ENCODE results near the gene MCUB.

The MCUB gene

GRCh38 chr4:109703664-109704361 lies 143.8 kb downstream of the MCUB start:
- Histone ChIP-seq H3K27ac (peak overlapping the region; percentile 55; the same call in 1 of the 2 replicates), H3K9ac (ENCODE audit: insufficient read length) (peak overlapping the region; percentile 88), H3K4me3 (peak overlapping the region; percentile 91), H3K9me3 (ENCODE audit: low read depth, low read length) (no peaks in the 10 kb centered on the region), H3K36me3 (ENCODE audit: insufficient read depth, low read length) (no peaks in the 10 kb centered on the region; the same call in 1 of the 2 replicates)
- TF ChIP-seq FOXP2 (optimal IDR thresholded peaks at IDR 0.05; ENCODE audit: control extremely low read depth, extremely low read length, insufficient read depth) = no peak
- TF ChIP-seq EZH2 (IDR thresholded peaks at IDR 0.05) = no peak
- 0 out of 2 replicates have a peak, but pooled peaks have one; percentile 2 for TF ChIP-seq POLR2AphosphoS5 (IDR thresholded peaks at IDR 0.05; ENCODE audit: borderline replicate concordance, low read depth, low read length)
- no peak for DNase-seq (ENCODE audit: low read depth, low spot score)

GRCh38 chr4:109708435-109708834 lies 148.4 kb downstream of the MCUB start:
- Histone ChIP-seq H3K27ac (no peak overlapping the region), H3K9ac (ENCODE audit: insufficient read length) (no peak overlapping the region)
- TF ChIP-seq POLR2AphosphoS5 (IDR thresholded peaks at IDR 0.05; ENCODE audit: borderline replicate concordance, low read depth, low read length) (no peak), FOXP2 (optimal IDR thresholded peaks at IDR 0.05; ENCODE audit: control extremely low read depth, extremely low read length, insufficient read depth) (no peak), EZH2 (IDR thresholded peaks at IDR 0.05) (no peak)

GRCh38 chr4:109708990-109709389 lies 148.9 kb downstream of the MCUB start:
- DNase-seq (ENCODE audit: low read depth, low spot score) = no peak
- TF ChIP-seq FOXP2 (optimal IDR thresholded peaks at IDR 0.05; ENCODE audit: control extremely low read depth, extremely low read length, insufficient read depth) (no peak), POLR2AphosphoS5 (IDR thresholded peaks at IDR 0.05; ENCODE audit: borderline replicate concordance, low read depth, low read length) (no peak), EZH2 (IDR thresholded peaks at IDR 0.05) (no peak)

More at GRCh38 chr4:109708435-109708834, 148.4 kb downstream of the MCUB start:
- Histone ChIP-seq H3K36me3 (ENCODE audit: insufficient read depth, low read length) (peaks cover 10% of the 10 kb centered on the region), H3K9me3 (ENCODE audit: low read depth, low read length) (no peaks in the 10 kb centered on the region), H3K4me3 (no peak overlapping the region)
- no peak for DNase-seq (ENCODE audit: low read depth, low spot score)

GRCh38 chr4:109713500-109713899 lies 153.5 kb downstream of the MCUB start:
- no peak for DNase-seq (ENCODE audit: low read depth, low spot score)
- Histone ChIP-seq H3K4me3 (0 out of 2 replicates have a peak overlapping the region, but pooled peaks have one; percentile 11), H3K9me3 (ENCODE audit: low read depth, low read length) (no peaks in the 10 kb centered on the region), H3K9ac (ENCODE audit: insufficient read length) (no peak overlapping the region), H3K27ac (no peak overlapping the region), H3K36me3 (ENCODE audit: insufficient read depth, low read length) (peaks cover 38% of the 10 kb centered on the region)
- TF ChIP-seq POLR2AphosphoS5 (IDR thresholded peaks at IDR 0.05; ENCODE audit: borderline replicate concordance, low read depth, low read length) = no peak
- no peak for TF ChIP-seq EZH2 (IDR thresholded peaks at IDR 0.05)
- TF ChIP-seq FOXP2 (optimal IDR thresholded peaks at IDR 0.05; ENCODE audit: control extremely low read depth, extremely low read length, insufficient read depth) = no peak

More at GRCh38 chr4:109708990-109709389, 148.9 kb downstream of the MCUB start:
- Histone ChIP-seq H3K9ac (ENCODE audit: insufficient read length) (no peak overlapping the region), H3K9me3 (ENCODE audit: low read depth, low read length) (no peaks in the 10 kb centered on the region), H3K4me3 (no peak overlapping the region), H3K36me3 (ENCODE audit: insufficient read depth, low read length) (peaks cover 13% of the 10 kb centered on the region), H3K27ac (no peak overlapping the region)

GRCh38 chr4:109718759-109719158 lies 158.7 kb downstream of the MCUB start:
- Histone ChIP-seq H3K9me3 (ENCODE audit: low read depth, low read length) (no peaks in the 10 kb centered on the region; the same call in 1 of the 2 replicates), H3K4me3 (no peak overlapping the region), H3K9ac (ENCODE audit: insufficient read length) (no peak overlapping the region), H3K36me3 (ENCODE audit: insufficient read depth, low read length) (peaks cover 31% of the 10 kb centered on the region), H3K27ac (no peak overlapping the region)
- TF ChIP-seq FOXP2 (optimal IDR thresholded peaks at IDR 0.05; ENCODE audit: control extremely low read depth, extremely low read length, insufficient read depth) = no peak
- TF ChIP-seq POLR2AphosphoS5 (IDR thresholded peaks at IDR 0.05; ENCODE audit: borderline replicate concordance, low read depth, low read length) = no peak
- TF ChIP-seq EZH2 (IDR thresholded peaks at IDR 0.05) = no peak
- DNase-seq (ENCODE audit: low read depth, low spot score) = no peak

GRCh38 chr4:109719604-109720003 lies 159.6 kb downstream of the MCUB start:
- H3K36me3 ChIP-seq (ENCODE audit: insufficient read depth, low read length) = peaks cover 23% of the 10 kb centered on the region
- no peak overlapping the region for H3K9ac ChIP-seq (ENCODE audit: insufficient read length)
- TF ChIP-seq FOXP2 (optimal IDR thresholded peaks at IDR 0.05; ENCODE audit: control extremely low read depth, extremely low read length, insufficient read depth) (no peak), EZH2 (IDR thresholded peaks at IDR 0.05) (no peak), POLR2AphosphoS5 (IDR thresholded peaks at IDR 0.05; ENCODE audit: borderline replicate concordance, low read depth, low read length) (no peak)
- H3K27ac ChIP-seq = no peak overlapping the region
- H3K4me3 ChIP-seq = no peak overlapping the region
- H3K9me3 ChIP-seq (ENCODE audit: low read depth, low read length) = no peaks in the 10 kb centered on the region; the same call in 1 of the 2 replicates
- no peak for DNase-seq (ENCODE audit: low read depth, low spot score)

- Histone ChIP-seq H3K36me3 (ENCODE audit: insufficient read depth, low read length) (peaks cover 21% of the 10 kb centered on the region), H3K4me3 (no peak overlapping the region), H3K9ac (ENCODE audit: insufficient read length) (no peak overlapping the region), H3K9me3 (ENCODE audit: low read depth, low read length) (no peaks in the 10 kb centered on the region; the same call in 1 of the 2 replicates), H3K27ac (no peak overlapping the region)
- no peak for DNase-seq (ENCODE audit: low read depth, low spot score)
- TF ChIP-seq FOXP2 (optimal IDR thresholded peaks at IDR 0.05; ENCODE audit: control extremely low read depth, extremely low read length, insufficient read depth) (no peak), POLR2AphosphoS5 (IDR thresholded peaks at IDR 0.05; ENCODE audit: borderline replicate concordance, low read depth, low read length) (no peak), EZH2 (IDR thresholded peaks at IDR 0.05) (no peak)
Observed at GRCh38 chr4:109721033-109721432, 161.0 kb downstream of the MCUB start.

GRCh38 chr4:109722357-109722756 lies 162.3 kb downstream of the MCUB start:
- Histone ChIP-seq H3K4me3 (no peak overlapping the region), H3K9me3 (ENCODE audit: low read depth, low read length) (no peaks in the 10 kb centered on the region; the same call in 1 of the 2 replicates), H3K27ac (no peak overlapping the region), H3K36me3 (ENCODE audit: insufficient read depth, low read length) (peaks cover 8% of the 10 kb centered on the region), H3K9ac (ENCODE audit: insufficient read length) (no peak overlapping the region)
- TF ChIP-seq POLR2AphosphoS5 (IDR thresholded peaks at IDR 0.05; ENCODE audit: borderline replicate concordance, low read depth, low read length) (no peak), FOXP2 (optimal IDR thresholded peaks at IDR 0.05; ENCODE audit: control extremely low read depth, extremely low read length, insufficient read depth) (no peak), EZH2 (IDR thresholded peaks at IDR 0.05) (no peak)
- DNase-seq (ENCODE audit: low read depth, low spot score) = no peak
